B cell (primary cell): ENCODE measurements around the gene ST6GAL1. TPM values are rescaled to one million over a fixed set of nuclear protein-coding genes. Genes with fewer than 3 reads are reported as not detected.

Experiments used
- ATAC-seq: fragments of 200-7000 bp; cut with Tn5 transposase; one replicate; pipeline ENCODE4 v1.10.0; 2021; ENCODE audit warnings: low read depth, mild to moderate bottlenecking, moderate number of reproducible peaks, moderate library complexity
- CTCF ChIA-PET: fragments of 350-600 bp; sonication (Branson Sonifier 250); formaldehyde crosslinking; loops from one replicate; lab custom pipeline; 2021; ENCODE audit warnings: antibody characterized with exemption, inconsistent platforms; lab: Charles Lee
- POLR2A ChIA-PET: fragments of 350-600 bp; sonication (Branson Sonifier 250); formaldehyde crosslinking; loops from one replicate; lab custom pipeline; 2021; ENCODE audit warnings: antibody characterized with exemption; lab: Charles Lee
- DNase-seq: peaks from one replicate; pipeline ENCODE4 v3.0.0; 2013
- H2AFZ ChIP-seq: 2 replicates; pipeline ENCODE4 v1.6.1; 2012; ENCODE audit warnings: mild to moderate bottlenecking, low read depth, low read length; ENCODE audit not compliant: insufficient read depth, poor library complexity, severe bottlenecking
- H3K27ac ChIP-seq, 2 donors: 1 replicate in 1 of 2; 2 replicates in 1 of 2; pipeline ENCODE4 v1.5.1; 2012 to 2013; ENCODE audit warnings: low read length in 2 of 2, mild to moderate bottlenecking in 2 of 2, moderate library complexity in 1 of 2
- H3K27me3 ChIP-seq, 4 experiments: fragments of 200-600 bp in 1 of 4; sonication (generic) in 1 of 4; replicated peaks in 1 of 4; 1 replicate in 2 of 4; 2 replicates in 2 of 4; pipeline versions ENCODE4 v1.6.1 to v1.7.0; 2013 to 2016; ENCODE audit warnings: low read length in 3 of 4, mild to moderate bottlenecking in 2 of 4, mixed read lengths in 1 of 4, moderate library complexity in 1 of 4; ENCODE audit not compliant: insufficient read depth in 4 of 4, control insufficient read depth in 3 of 4; ENCODE audit errors: control extremely low read depth in 1 of 4
- H3K36me3 ChIP-seq, 2 experiments: replicated peaks in 1 of 2; 1 replicate in 1 of 2; 2 replicates in 1 of 2; pipeline versions ENCODE4 v1.6.1 to v1.7.1; 2013; ENCODE audit warnings: low read length in 1 of 2; ENCODE audit not compliant: insufficient read depth in 2 of 2, control insufficient read depth in 1 of 2; ENCODE audit errors: control extremely low read depth in 1 of 2, extremely low read depth in 1 of 2
- H3K4me1 ChIP-seq, 2 donors: fragments of 200-600 bp in 1 of 2; sonication (generic) in 1 of 2; 1 replicate in 1 of 2; 2 replicates in 1 of 2; pipeline versions ENCODE4 v1.5.1 to v1.6.1; 2013 to 2017; ENCODE audit warnings: low read length in 2 of 2; ENCODE audit not compliant: control insufficient read depth in 2 of 2, insufficient read depth in 2 of 2
- H3K4me2 ChIP-seq: replicated peaks from 2 replicates; pipeline ENCODE3; 2012; ENCODE audit warnings: mild to moderate bottlenecking, low read depth, low read length; ENCODE audit not compliant: poor library complexity, severe bottlenecking
- H3K4me3 ChIP-seq, 5 experiments: fragments of 200-600 bp in 1 of 5; sonication (generic) in 1 of 5; 1 replicate in 3 of 5; 2 replicates in 2 of 5; pipeline versions ENCODE4 v1.5.1 to v1.7.0; 2011 to 2016; ENCODE audit warnings: low read length in 4 of 5, mild to moderate bottlenecking in 4 of 5, low read depth in 2 of 5, control low read depth in 1 of 5, moderate library complexity in 1 of 5; ENCODE audit not compliant: insufficient read depth in 1 of 5; ENCODE audit errors: control extremely low read depth in 1 of 5, extremely low read depth in 1 of 5
- H3K79me2 ChIP-seq: fragments of 200-600 bp; sonication (generic); one replicate; pipeline ENCODE4 v1.6.0; 2016; ENCODE audit warnings: low read length; ENCODE audit not compliant: control insufficient read depth, insufficient read depth
- H3K9ac ChIP-seq: fragments of 200-600 bp; sonication (generic); 2 replicates; pipeline ENCODE4 v1.6.1; 2017; ENCODE audit warnings: mild to moderate bottlenecking, low read length, moderate library complexity
- H3K9me3 ChIP-seq, 3 donors: one replicate each; pipeline versions ENCODE4 v1.6.1 to v1.7.1; 2013; ENCODE audit warnings: low read length in 2 of 3; ENCODE audit not compliant: control insufficient read depth in 2 of 3, insufficient read depth in 1 of 3; ENCODE audit errors: control extremely low read depth in 1 of 3
- H4K20me1 ChIP-seq: 2 replicates; pipeline ENCODE4 v1.6.0; 2012; ENCODE audit warnings: mild to moderate bottlenecking, low read length; ENCODE audit not compliant: insufficient read depth, control insufficient read depth, poor library complexity, severe bottlenecking
- H3K27ac Mint-ChIP-seq: one replicate; pipeline ENCODE4 v1.8.0; 2021; ENCODE audit warnings: mixed read lengths
- H3K27me3 Mint-ChIP-seq: one replicate; pipeline ENCODE4 v1.8.0; 2021; ENCODE audit warnings: mixed read lengths
- H3K4me1 Mint-ChIP-seq: one replicate; pipeline ENCODE4 v1.8.0; 2021; ENCODE audit warnings: mixed read lengths
- H3K4me3 Mint-ChIP-seq: one replicate; pipeline ENCODE4 v1.8.0; 2021; ENCODE audit warnings: mixed read lengths
- H3K9me3 Mint-ChIP-seq: one replicate; pipeline ENCODE4 v1.8.0; 2022; ENCODE audit warnings: mixed read lengths; ENCODE audit not compliant: insufficient read depth
- CTCF ChIP-seq: fragments of 200-600 bp; IDR thresholded peaks from one replicate; pipeline ENCODE4 v1.8.0; 2022; ENCODE audit warnings: antibody characterized with exemption, mild to moderate bottlenecking
- EZH2 ChIP-seq: IDR thresholded peaks from 2 replicates; pipeline ENCODE4 v1.6.1; 2012; ENCODE audit warnings: borderline replicate concordance, low read depth, mild to moderate bottlenecking, moderate library complexity, low read length; ENCODE audit not compliant: insufficient read depth, poor library complexity, severe bottlenecking
- WGBS: methylation state at CpG from one replicate; pipeline ENCODE4 v1.1.5; 2013; ENCODE audit warnings: missing lambda C conversion rate; ENCODE audit not compliant: insufficient coverage; 5-methylcytosine and 5-hydroxymethylcytosine counted together
- intact Hi-C: fragments of 100-400 bp; cut with micrococcal nuclease; formaldehyde crosslinking; loops from one replicate; pipeline ENCODE4 v1.10.0; 2022
- polyA plus RNA-seq: library from polyadenylated mRNA; depleted of rRNA; stranded (reverse); fragments of >200 nt; gene quantifications from 2 replicates; pipeline ENCODE4 v1.2.3, GENCODE V29; 2012
- total RNA-seq, 2 donors: library from RNA; stranded (reverse); fragments of 120-200 nt in 1 of 2; gene quantifications; 1 replicate in 1 of 2; 2 replicates in 1 of 2; pipeline versions ENCODE4 v1.2.3 to v1.2.4, GENCODE V29; 2013 to 2022

The ST6GAL1 gene
- total and polyA plus RNA-seq, 2 donors (not counting 1 experiment from before 2014, with no cell fraction given), result 174 to 563 TPM

GRCh38 chr3:187072102-187072501 is 141.8 kb downstream of the ST6GAL1 start:
- no peak overlapping the region for H2AFZ ChIP-seq
- WGBS, result 84% methylated on average over 3 of the region's 3 CpGs
- Mint-ChIP-seq H3K4me3 (peak overlapping the region; percentile 56), H3K27me3 (no peaks in the 10 kb centered on the region), H3K4me1 (peaks cover 62% of the 10 kb centered on the region), H3K9me3 (no peaks in the 10 kb centered on the region), H3K27ac (peak overlapping the region; percentile 80)
- peaks cover 44% of the 10 kb centered on the region for H4K20me1 ChIP-seq
- H3K79me2 ChIP-seq, result peaks cover 59% of the 10 kb centered on the region
- peak overlapping the region; percentile 43 for H3K4me2 ChIP-seq
- intact Hi-C loops, result no loop called here
- POLR2A ChIA-PET, result interaction anchor here (1.1 kb wide), 1 partner anchor 44 kb away, joined by 3 read pairs; no protein-coding TSS in a partner anchor
- H3K36me3 ChIP-seq, result peaks cover 5 to 94% of the 10 kb centered on the region in 2 experiments
- ATAC-seq (peak; percentile 5), DNase-seq (no peak)
- H3K27me3 ChIP-seq, result no peaks in the 10 kb centered on the region
- no peaks in the 10 kb centered on the region for H3K9me3 ChIP-seq
- TF ChIP-seq CTCF, result no peak
- no peak for TF ChIP-seq EZH2
- CTCF ChIA-PET, result interaction anchor here (0.6 to 1.3 kb wide), 4 partner anchors 48 to 223 kb away, joined by 3 read pairs; no protein-coding TSS in a partner anchor
- H3K4me1 ChIP-seq, result peaks cover 35 to 55% of the 10 kb centered on the region in 2 donors
- H3K27ac ChIP-seq, result peak overlapping the region; percentile 62 to 66
- no peak overlapping the region for H3K4me3 ChIP-seq
- no peak overlapping the region for H3K9ac ChIP-seq

- Mint-ChIP-seq H3K4me1 (peaks cover 58% of the 10 kb centered on the region), H3K4me3 (peak overlapping the region; percentile 59)
- CTCF ChIA-PET, result interaction anchor here (0.6 to 1.2 kb wide), 4 partner anchors 47 to 223 kb away, joined by 3 to 5 read pairs (median 3); no protein-coding TSS in a partner anchor
Measured at GRCh38 chr3:187072511-187072910, 142.2 kb downstream of the ST6GAL1 start.

More at GRCh38 chr3:187072511-187072910, 142.2 kb downstream of the ST6GAL1 start:
- Histone ChIP-seq H3K4me1 (peaks cover 31 to 50% of the 10 kb centered on the region in 2 donors), H3K4me3 (no peak overlapping the region), H3K4me2 (peak overlapping the region; percentile 43), H3K9me3 (no peaks in the 10 kb centered on the region), H3K9ac (no peak overlapping the region), H2AFZ (no peak overlapping the region), H3K27me3 (no peaks in the 10 kb centered on the region), H4K20me1 (peaks cover 45% of the 10 kb centered on the region), H3K79me2 (peaks cover 55% of the 10 kb centered on the region), H3K36me3 (peaks cover 5 to 94% of the 10 kb centered on the region in 2 experiments), H3K27ac (peak overlapping the region; percentile 62 to 66)
- ATAC-seq, result peak; percentile 74
- Mint-ChIP-seq H3K27me3 (no peaks in the 10 kb centered on the region), H3K27ac (peak overlapping the region; percentile 80), H3K9me3 (no peaks in the 10 kb centered on the region)
- intact Hi-C loops, result no loop called here
- TF ChIP-seq CTCF (no peak), EZH2 (no peak)
- 40% methylated on average over 2 of the region's 5 CpGs for WGBS
- POLR2A ChIA-PET, result interaction anchor here (0.6 to 1.1 kb wide), 2 partner anchors 11 to 45 kb away, joined by 3 read pairs; no protein-coding TSS in a partner anchor
- peak; percentile 65 for DNase-seq
